HepG2 (cell line): ENCODE data around the gene ACBD6. TPM values are rescaled to one million over a fixed set of nuclear protein-coding genes. Genes with fewer than 3 reads are reported as not detected.

Experiments
- ATAC-seq: fragments of 200-7000 bp; cut with Tn5 transposase; 3 replicates; pipeline ENCODE4 v1.9.1; 2020; ENCODE audit warnings: mild to moderate bottlenecking, moderate library complexity
- BruUV-seq: library from RNA; stranded (reverse); fragments of 400-500 nt; replicated peaks from 2 replicates; lab custom pipeline; 2021; lab: Mats Ljungman, UMichigan
- CTCF ChIA-PET: fragments of 300-600 bp; formaldehyde crosslinking; extraction: SDS; loops from one replicate; lab custom pipeline; 2021; ENCODE audit warnings: low total read pairs, inconsistent platforms, low intra/inter-chr PET ratio; lab: Yijun Ruan, JAX
- POLR2A ChIA-PET: fragments of 350-600 bp; sonication (Branson Sonifier 250); formaldehyde crosslinking; loops from one replicate; lab custom pipeline; 2020; ENCODE audit warnings: antibody characterized with exemption, inconsistent platforms; lab: Yijun Ruan, JAX
- DNase-seq: peaks from one replicate; pipeline ENCODE4 v3.0.0-alpha.2; 2015; ENCODE audit warnings: low spot score
- FAIRE-seq: peaks from 3 replicates; lab custom pipeline; 2011; peaks lifted over from hg19 to GRCh38; lab: Jason Lieb, UNC
- H2AFZ ChIP-seq: one replicate; pipeline ENCODE4 v1.6.1; 2011; ENCODE audit warnings: low read length, inconsistent platforms
- H3K27ac ChIP-seq: fragments of 300-600 bp; 3 replicates; pipeline ENCODE4 v1.8.0; 2011; ENCODE audit warnings: mixed run types, mild to moderate bottlenecking, mixed read lengths, low read length, inconsistent platforms; ENCODE audit not compliant: insufficient read depth; ENCODE audit errors: extremely low read length
- H3K27me3 ChIP-seq, 2 experiments: fragments of 200-600 bp in 1 of 2; 2 replicates in 1 of 2; 3 replicates in 1 of 2; pipeline versions ENCODE4 v1.6.0 to v1.8.0; 2011; ENCODE audit warnings: low read length in 2 of 2, mild to moderate bottlenecking in 2 of 2, moderate library complexity in 2 of 2, inconsistent platforms in 1 of 2; ENCODE audit not compliant: insufficient read depth in 2 of 2, control insufficient read depth in 1 of 2
- H3K36me3 ChIP-seq, 2 experiments: fragments of 200-600 bp in 1 of 2; replicated peaks in 1 of 2; 2 replicates in 1 of 2; 3 replicates in 1 of 2; pipeline versions ENCODE4 v1.5.1 to v1.8.0; 2011; ENCODE audit warnings: low read length in 2 of 2, inconsistent platforms in 1 of 2; ENCODE audit not compliant: insufficient read depth in 2 of 2, control insufficient read depth in 1 of 2
- H3K4me1 ChIP-seq: 2 replicates; pipeline ENCODE4 v1.5.1; 2012; ENCODE audit warnings: low read length, inconsistent platforms; ENCODE audit not compliant: insufficient read depth
- H3K4me2 ChIP-seq: 2 replicates; pipeline ENCODE4 v1.6.0; 2011; ENCODE audit warnings: low read depth, low read length, inconsistent platforms
- H3K4me3 ChIP-seq, 3 experiments: fragments of 200-600 bp in 1 of 3; sonication (generic), shearing (Covaris generic) in 1 of 3; replicated peaks in 1 of 3; 2 replicates each; pipeline ENCODE4 v1.5.1; 2011 to 2016; ENCODE audit warnings: low read length in 3 of 3, inconsistent platforms in 2 of 3, low read depth in 2 of 3, mild to moderate bottlenecking in 2 of 3, control low read depth in 1 of 3, mixed read lengths in 1 of 3; ENCODE audit not compliant: insufficient read depth in 1 of 3
- H3K79me2 ChIP-seq: one replicate; pipeline ENCODE4 v1.6.1; 2011; ENCODE audit warnings: low read length, inconsistent platforms; ENCODE audit not compliant: insufficient read depth
- H3K9ac ChIP-seq: 2 replicates; pipeline ENCODE4 v1.6.0; 2011; ENCODE audit warnings: mild to moderate bottlenecking, low read depth, low read length, inconsistent platforms; ENCODE audit not compliant: insufficient read depth
- H3K9me3 ChIP-seq: 2 replicates; pipeline ENCODE4 v1.5.1; 2012; ENCODE audit warnings: mild to moderate bottlenecking, low read length
- H4K20me1 ChIP-seq: 2 replicates; pipeline ENCODE4 v1.6.0; 2011; ENCODE audit warnings: inconsistent platforms, mild to moderate bottlenecking, low read length, moderate library complexity; ENCODE audit not compliant: insufficient read depth
- GABPA ChIP-seq, 2 experiments: IDR thresholded peaks; 2 replicates each; pipeline ENCODE4 v1.6.1; 2011 to 2016; ENCODE audit warnings: low read depth in 2 of 2, low read length in 1 of 2, missing biosample characterization in 1 of 2, missing genetic modification characterization in 1 of 2
- HNF1A ChIP-seq, 2 experiments: sonication (generic) in 1 of 2; formaldehyde crosslinking in 1 of 2; IDR thresholded peaks; 2 replicates each; pipeline versions ENCODE4 v1.4.0 to v1.6.1; 2016 to 2020; ENCODE audit warnings: borderline replicate concordance in 1 of 2, low read depth in 1 of 2, mild to moderate bottlenecking in 1 of 2, missing genetic modification reagents in 1 of 2
- ZNF484 ChIP-seq: sonication (generic); formaldehyde crosslinking; IDR thresholded peaks from 2 replicates; pipeline ENCODE4 v1.5.1; 2020; ENCODE audit warnings: mild to moderate bottlenecking, low read depth, missing genetic modification reagents, borderline replicate concordance
- ZSCAN12 ChIP-seq: sonication (generic); formaldehyde crosslinking; IDR thresholded peaks from 2 replicates; pipeline ENCODE4 v1.9.0; 2021; ENCODE audit warnings: mild to moderate bottlenecking, missing genetic modification reagents
- WGBS: methylation state at CpG from one replicate; pipeline ENCODE4 v1.1.6; 2017; ENCODE audit warnings: low lambda C conversion rate; 5-methylcytosine and 5-hydroxymethylcytosine counted together
- in situ Hi-C: cut with HindIII; loops from 2 replicates; pipeline ENCODE4 v1.10.0; 2017; ENCODE audit warnings: low pct_unique_long_range_greater_than_20kb; ENCODE audit not compliant: extremely low pct_ligation_motif_present
- intact Hi-C: fragments of 100-400 bp; cut with micrococcal nuclease; formaldehyde crosslinking; loops from one replicate; pipeline ENCODE4 v1.10.0; 2022; ENCODE audit not compliant: unreplicated experiment
- polyA plus RNA-seq, 8 experiments: library from polyadenylated mRNA; depleted of rRNA in 3 of 8; stranded (reverse) in 7 of 8; unstranded in 1 of 8; fragments of >200 nt; fragmentation: Illumina TruSeq in 4 of 8; extraction: Trizol in 4 of 8; gene quantifications; 2 replicates each; pipeline versions ENCODE4 v1.2.1 to v1.2.3, GENCODE V29; 2011 to 2016; ENCODE audit warnings: low read depth in 4 of 8, missing spikeins in 1 of 8, mixed read lengths in 1 of 8; ENCODE audit not compliant: insufficient read depth in 1 of 8
- total RNA-seq, 5 experiments: library from RNA; depleted of rRNA; stranded (reverse); fragments of >200 nt; fragmentation: Illumina TruSeq; extraction: Trizol; gene quantifications; 2 replicates each; pipeline ENCODE4 v1.2.3, GENCODE V29; 2016; ENCODE audit warnings: low read depth in 1 of 5

ACBD6 gene
- total and polyA plus RNA-seq, 2 of the 13 experiments (the other 11 are each of a cell fraction or from before 2014, with no cell fraction given): 33.5 to 47.2 TPM

- TF ChIP-seq HNF1A (IDR thresholded peaks at IDR 0.05; ENCODE audit: low read depth) (peak; percentile 80), HNF1A (CRISPR knock-in tag; IDR thresholded peaks at IDR 0.05; ENCODE audit: borderline replicate concordance) (peak; percentile 38; the same call in 1 of the 2 replicates), GABPA (IDR thresholded peaks at IDR 0.05; ENCODE audit: low read depth, low read length) (no peak), GABPA (CRISPR knock-in tag; IDR thresholded peaks at IDR 0.05; ENCODE audit: low read depth) (0 out of 2 replicates have a peak, but pooled peaks have one; percentile 10)
Observed at GRCh38 chr1:180291004-180291403, 211.4 kb downstream of the ACBD6 start (continued).

- no TSS peak for BruUV-seq
- in situ Hi-C loops: no loop called here
- H3K36me3 ChIP-seq: peaks cover 3 to 18% of the 10 kb centered on the region in 2 experiments
- ATAC-seq: peak; percentile 37; the same call in 1 of the 3 replicates
- no peak overlapping the region for H3K4me3 ChIP-seq
- H3K4me1 ChIP-seq: peaks cover 22% of the 10 kb centered on the region
- no peaks in the 10 kb centered on the region for H4K20me1 ChIP-seq
- 92% methylated on average over 6 of the region's 6 CpGs for WGBS
- TF ChIP-seq ZNF484 (CRISPR knock-in tag) (no peak), ZSCAN12 (CRISPR knock-in tag) (no peak)
- DNase-seq: no peak
- intact Hi-C loops: loop anchor here (1.0 kb wide), 1 partner anchor 20 kb away; no protein-coding TSS in a partner anchor
- ChIA-PET CTCF (no interaction called here), POLR2A (no interaction called here)
- H3K79me2 ChIP-seq: no peaks in the 10 kb centered on the region
- peaks cover 7% of the 10 kb centered on the region for H3K9me3 ChIP-seq
- H2AFZ ChIP-seq: no peak overlapping the region
- no peak overlapping the region for H3K4me2 ChIP-seq
- H3K27ac ChIP-seq: peak overlapping the region; percentile 45
- no peak for FAIRE-seq
- H3K9ac ChIP-seq: no peak overlapping the region
- H3K27me3 ChIP-seq: no peaks in the 10 kb centered on the region
Observed at GRCh38 chr1:180290265-180291001, 211.9 kb downstream of the ACBD6 start.
